GM18951 (cell line): ENCODE results near the gene IFI27L2.

Experiments used
- POLR2A ChIP-seq: IDR thresholded peaks from 4 replicates; pipeline ENCODE4 v1.6.1; 2011; ENCODE audit warnings: mild to moderate bottlenecking; ENCODE audit not compliant: insufficient read length, insufficient read depth; ENCODE audit errors: extremely low read depth
- in situ Hi-C: fragments of 300-500 bp; cut with MboI; formaldehyde crosslinking; loops from one replicate; pipeline ENCODE4 v1.12.0; 2022; ENCODE audit warnings: low sequenced_read_pairs, mixed read lengths, inconsistent platforms; ENCODE audit not compliant: unreplicated experiment

The IFI27L2 gene

DNA sequence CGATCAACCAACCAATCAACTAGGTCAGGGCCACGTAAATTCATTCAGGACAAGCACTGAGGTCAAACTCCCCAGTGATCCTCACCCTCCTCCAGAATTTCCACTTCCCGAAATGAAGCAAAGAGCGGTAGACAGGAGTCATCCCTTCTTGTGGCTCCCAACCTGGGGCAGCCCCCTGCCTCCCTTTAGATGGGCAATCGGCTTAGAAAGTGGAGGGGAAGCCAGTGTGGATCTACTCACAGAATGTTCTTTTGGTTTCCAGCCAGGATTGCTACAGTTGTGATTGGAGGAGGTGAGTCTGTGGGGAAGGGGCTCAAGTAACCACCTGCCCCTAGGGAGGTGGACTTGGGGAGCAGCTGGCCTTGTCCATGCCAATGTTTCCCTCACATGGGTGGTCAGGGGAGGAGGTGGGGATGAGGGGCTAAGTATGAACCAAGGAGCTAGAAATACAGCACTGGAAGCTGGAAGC, 14.8 kb downstream of the IFI27L2 start:
- no peak for TF ChIP-seq POLR2A
- in situ Hi-C loops, result no loop called here

DNA sequence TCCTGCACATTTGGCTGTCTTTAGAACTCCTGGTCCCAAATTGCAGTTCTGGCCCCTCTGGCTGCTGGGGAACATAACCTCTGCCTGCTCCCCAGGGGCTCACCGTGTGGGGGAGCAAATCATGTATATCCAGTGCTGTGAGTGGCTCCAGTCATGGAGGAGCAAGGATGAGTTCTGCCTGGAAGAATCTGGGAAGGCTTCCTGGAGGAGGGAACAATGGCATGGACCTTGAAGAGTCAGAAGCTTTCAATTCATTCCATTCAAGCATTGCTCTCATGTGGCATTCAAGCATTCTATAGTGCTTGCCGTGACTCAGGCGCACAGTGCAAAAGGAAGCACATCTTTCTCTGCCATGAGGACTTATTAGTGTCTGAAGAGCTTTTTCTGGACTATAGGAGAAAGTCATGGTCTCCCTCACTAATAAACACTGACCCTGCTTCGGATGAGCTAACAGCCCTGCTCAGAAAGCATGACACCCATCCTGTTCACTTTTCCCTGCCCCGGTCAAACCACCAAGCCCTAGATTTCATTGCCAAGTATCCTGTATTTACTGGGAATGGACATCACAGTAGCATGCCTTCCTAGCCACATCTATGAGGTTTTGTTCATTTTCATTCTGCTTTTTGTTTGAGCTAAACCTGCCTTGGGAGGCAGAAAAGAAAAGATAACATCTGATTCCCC, 15.4 kb downstream of the IFI27L2 start:
- in situ Hi-C loops, result no loop called here
- TF ChIP-seq POLR2A, result no peak

- in situ Hi-C loops, result no loop called here
- no peak for TF ChIP-seq POLR2A
Measured at GRCh38 chr14:94113490-94113889, 15.9 kb downstream of the IFI27L2 start.

DNA sequence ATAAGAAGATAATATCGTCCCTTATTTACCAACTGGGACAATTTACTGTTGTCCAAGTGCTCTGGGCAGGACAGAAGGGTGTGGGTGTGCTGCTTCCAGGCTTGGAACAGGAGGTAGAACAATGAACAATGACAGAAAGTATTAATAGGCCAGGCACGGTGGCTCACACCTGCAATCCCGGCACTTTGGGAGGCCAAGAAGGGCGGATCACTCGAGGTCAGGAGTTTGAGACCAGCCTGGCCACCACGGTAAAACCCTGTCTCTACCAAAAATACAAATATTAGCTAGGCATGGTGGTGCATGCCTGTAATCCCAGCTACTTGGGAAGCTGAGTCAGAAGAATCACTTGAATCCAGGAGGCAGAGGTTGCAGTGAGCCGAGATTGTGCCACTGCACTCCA, 16.3 kb downstream of the IFI27L2 start:
- no peak for TF ChIP-seq POLR2A

GRCh38 chr14:94112513-94113063, 16.8 kb downstream of the IFI27L2 start:
- in situ Hi-C loops, result no loop called here
- TF ChIP-seq POLR2A, result no peak

More for the DNA sequence above, 16.3 kb downstream of the IFI27L2 start:
- in situ Hi-C loops, result no loop called here

- no peak for TF ChIP-seq POLR2A
Measured at GRCh38 chr14:94111276-94112095, 17.9 kb downstream of the IFI27L2 start.

DNA sequence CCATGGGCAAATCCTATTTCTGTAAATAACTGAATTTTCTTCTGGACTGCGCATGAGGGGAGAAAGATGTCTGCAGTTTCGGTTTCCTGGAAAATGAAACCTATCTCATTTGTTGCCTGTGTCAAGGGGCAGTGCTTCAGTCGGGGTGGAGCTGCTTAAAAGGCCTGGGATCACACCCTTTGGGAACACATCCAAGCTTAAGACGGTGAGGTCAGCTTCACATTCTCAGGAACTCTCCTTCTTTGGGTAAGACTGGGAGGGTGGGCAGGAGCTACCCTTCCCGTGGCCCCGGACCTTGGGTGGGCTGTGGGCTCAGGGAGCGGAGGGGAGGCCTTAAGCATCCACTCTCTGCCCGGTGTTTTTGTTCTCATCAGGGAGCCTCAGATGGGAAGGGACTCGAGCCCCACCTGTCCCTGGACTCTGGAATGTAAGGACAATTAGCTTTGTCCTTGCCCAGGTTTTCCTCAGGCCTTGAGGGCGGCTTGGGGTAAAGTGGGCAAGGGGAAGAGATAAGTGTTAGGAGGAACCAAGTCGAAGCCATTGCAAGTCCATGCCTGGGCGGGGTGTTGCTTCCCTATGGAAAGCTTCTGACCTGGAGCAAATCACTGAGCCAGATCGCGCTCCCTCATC, 18.7 kb downstream of the IFI27L2 start, which contains the start of gene IFI27:
IFI27 (plus strand) TSS at position 185 of the 630 bp plus-strand sequence.
- no peak for TF ChIP-seq POLR2A

More at GRCh38 chr14:94111276-94112095, 17.9 kb downstream of the IFI27L2 start:
- in situ Hi-C loops, result no loop called here

DNA sequence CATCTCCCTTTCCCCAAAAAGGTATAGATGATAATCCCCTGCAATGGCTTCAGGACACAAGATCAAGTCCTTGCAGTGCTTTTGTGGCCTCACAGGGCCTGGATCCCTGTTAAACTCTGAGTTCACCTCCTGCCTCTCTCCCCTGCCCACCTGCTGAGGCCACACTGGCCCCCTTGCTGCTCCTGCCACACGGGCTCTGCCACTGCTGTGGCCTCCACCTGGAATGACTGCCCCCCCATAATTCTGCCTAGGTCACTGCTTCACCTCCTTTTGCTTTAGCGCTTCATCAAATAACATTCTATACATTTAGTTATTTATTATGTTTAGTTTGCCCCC, 19.5 kb downstream of the IFI27L2 start:
- in situ Hi-C loops, result no loop called here
- TF ChIP-seq POLR2A, result no peak

More for the DNA sequence above, 18.7 kb downstream of the IFI27L2 start, which contains the start of gene IFI27:
- in situ Hi-C loops, result no loop called here

- no peak for TF ChIP-seq POLR2A
Measured at GRCh38 chr14:94104731-94105130, 24.7 kb downstream of the IFI27L2 start.

GRCh38 chr14:94103554-94104150, 25.8 kb downstream of the IFI27L2 start:
- no peak for TF ChIP-seq POLR2A
- in situ Hi-C loops, result no loop called here

More at GRCh38 chr14:94104731-94105130, 24.7 kb downstream of the IFI27L2 start:
- in situ Hi-C loops, result no loop called here

GRCh38 chr14:94102768-94103482, 26.5 kb downstream of the IFI27L2 start:
- in situ Hi-C loops, result no loop called here
- no peak for TF ChIP-seq POLR2A

DNA sequence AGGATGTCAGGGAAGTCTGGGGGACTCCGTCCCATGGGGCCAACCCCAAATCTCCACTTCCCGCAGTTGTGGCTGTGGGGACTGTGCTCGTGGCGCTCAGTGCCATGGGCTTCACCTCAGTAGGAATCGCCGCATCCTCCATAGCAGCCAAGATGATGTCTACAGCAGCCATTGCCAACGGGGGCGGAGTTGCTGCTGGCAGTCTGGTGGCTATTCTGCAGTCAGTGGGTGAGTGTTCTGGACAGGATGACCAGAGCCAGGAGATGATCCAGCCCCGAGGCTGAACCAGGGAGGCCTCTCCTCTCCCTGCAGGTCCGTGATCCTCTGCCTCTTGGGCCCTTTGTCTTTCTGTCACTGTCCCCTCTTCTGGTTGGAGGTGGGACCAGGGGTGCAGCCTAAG, 27.7 kb downstream of the IFI27L2 start:
- in situ Hi-C loops, result no loop called here
- TF ChIP-seq POLR2A, result no peak
